ENCODE data around the gene UBXN7. TPM values are rescaled to one million over a fixed set of nuclear protein-coding genes. Genes with fewer than 3 reads are reported as not detected.

The UBXN7 gene
- polyA plus RNA-seq, 1 of the 3 experiments (the other 2 are of a cell fraction): 6.4 TPM

GRCh38 chr3:196378146-196378841, 53.9 kb downstream of the UBXN7 start:
- peaks cover 18% of the 10 kb centered on the region for H3K79me2 ChIP-seq (ENCODE audit: insufficient read depth)

More at GRCh38 chr3:196378146-196378841, 53.9 kb downstream of the UBXN7 start:
- Histone ChIP-seq H3K9me2 (no peaks in the 10 kb centered on the region), H4K20me1 (ENCODE audit: insufficient read depth) (no peaks in the 10 kb centered on the region), H2AFZ (ENCODE audit: low read depth) (no peak overlapping the region), H3K4me3 (ENCODE audit: low read depth in 2 of 2, low read length in 1 of 2) (no peak overlapping the region), H3K9ac (no peak overlapping the region), H3K4me2 (no peak overlapping the region), H3K9me3 (no peaks in the 10 kb centered on the region), H3K27me3 (ENCODE audit: insufficient read depth) (no peaks in the 10 kb centered on the region), H3K36me3 (replicated peaks in 1 of 2; ENCODE audit: control insufficient read depth in 1 of 2, insufficient read depth in 2 of 2, low read length in 1 of 2) (peaks cover 9 to 18% of the 10 kb centered on the region in 2 experiments), H3K4me1 (ENCODE audit: control insufficient read depth in 1 of 2, insufficient read depth in 2 of 2, low read depth in 1 of 2, low read length in 1 of 2) (no peaks in the 10 kb centered on the region; a peak in 1 of 4 replicates), H3F3A (replicated peaks; ENCODE audit: insufficient read depth) (peaks cover 4% of the 10 kb centered on the region), H3K27ac (ENCODE audit: low read depth in 2 of 2, low read length in 1 of 2) (no peak overlapping the region)
- TF ChIP-seq REST (IDR thresholded peaks at IDR 0.05; ENCODE audit: low read depth, low read length): no peak
- no peak for TF ChIP-seq FOXM1 (IDR thresholded peaks at IDR 0.05; ENCODE audit: low read depth)
- TF ChIP-seq TEAD4 (IDR thresholded peaks at IDR 0.05; ENCODE audit: borderline replicate concordance, insufficient read depth): no peak
- TF ChIP-seq RCOR1 (IDR thresholded peaks at IDR 0.05; ENCODE audit: low read length): no peak
- no peak for TF ChIP-seq ZBTB33 (IDR thresholded peaks at IDR 0.05; ENCODE audit: borderline replicate concordance, low read depth)
- no peak for TF ChIP-seq TCF12 (IDR thresholded peaks at IDR 0.05)
- TF ChIP-seq MXI1 (IDR thresholded peaks at IDR 0.05; ENCODE audit: low read depth, low read length): no peak
- no peak for TF ChIP-seq SMC3 (IDR thresholded peaks at IDR 0.05; ENCODE audit: low read depth, low read length)
- no peak for TF ChIP-seq NRF1 (IDR thresholded peaks at IDR 0.05; ENCODE audit: low read depth, low read length)
- TF ChIP-seq POLR2AphosphoS5 (IDR thresholded peaks at IDR 0.05; ENCODE audit: low read depth, low read length): no peak
- TF ChIP-seq USF2 (IDR thresholded peaks at IDR 0.05; ENCODE audit: borderline replicate concordance, low read depth, low read length): no peak
- no peak for TF ChIP-seq EZH2phosphoT487 (IDR thresholded peaks at IDR 0.05; ENCODE audit: borderline replicate concordance, low read depth)
- no peak for TF ChIP-seq CHD2 (IDR thresholded peaks at IDR 0.05; ENCODE audit: low read length, partially characterized antibody)
- no peak for TF ChIP-seq JUND (IDR thresholded peaks at IDR 0.05)
- CTCF ChIA-PET: no interaction called here
- WGBS (ENCODE audit: low lambda C conversion rate): 99% methylated on average over 3 of the region's 3 CpGs
- DNase-seq: no peak
- POLR2A ChIA-PET: no interaction called here

Measured in SK-N-SH (cell line).